ENCODE measurements around the gene KRTAP10-8.
"Not testable (repeated sequence)": the region's sequence is repeated elsewhere in the genome, so short reads cannot be mapped to it uniquely, and the experiment has no call there.

Gene KRTAP10-8

DNA sequence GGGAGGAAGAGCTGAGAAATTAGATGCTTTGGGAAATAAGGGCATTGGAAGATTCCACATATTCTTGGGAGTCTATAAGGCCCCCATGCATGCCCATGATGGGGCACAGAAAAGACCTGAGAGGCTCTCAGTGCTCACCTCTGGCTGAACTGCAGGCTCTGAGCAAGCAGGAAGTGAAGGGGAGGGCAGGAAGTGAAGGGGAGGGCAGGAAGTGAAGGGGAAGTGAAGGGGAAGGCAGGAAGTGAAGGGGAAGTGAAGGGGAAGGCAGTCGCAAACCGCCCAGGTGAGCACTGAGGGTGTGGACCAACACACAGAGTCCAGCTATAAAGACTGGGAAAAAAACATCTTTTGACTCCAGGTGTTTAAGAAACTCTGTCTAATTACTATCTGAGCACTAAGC lies 18.6 kb downstream of the KRTAP10-8 start:
- TF ChIP-seq, protein P1, sequence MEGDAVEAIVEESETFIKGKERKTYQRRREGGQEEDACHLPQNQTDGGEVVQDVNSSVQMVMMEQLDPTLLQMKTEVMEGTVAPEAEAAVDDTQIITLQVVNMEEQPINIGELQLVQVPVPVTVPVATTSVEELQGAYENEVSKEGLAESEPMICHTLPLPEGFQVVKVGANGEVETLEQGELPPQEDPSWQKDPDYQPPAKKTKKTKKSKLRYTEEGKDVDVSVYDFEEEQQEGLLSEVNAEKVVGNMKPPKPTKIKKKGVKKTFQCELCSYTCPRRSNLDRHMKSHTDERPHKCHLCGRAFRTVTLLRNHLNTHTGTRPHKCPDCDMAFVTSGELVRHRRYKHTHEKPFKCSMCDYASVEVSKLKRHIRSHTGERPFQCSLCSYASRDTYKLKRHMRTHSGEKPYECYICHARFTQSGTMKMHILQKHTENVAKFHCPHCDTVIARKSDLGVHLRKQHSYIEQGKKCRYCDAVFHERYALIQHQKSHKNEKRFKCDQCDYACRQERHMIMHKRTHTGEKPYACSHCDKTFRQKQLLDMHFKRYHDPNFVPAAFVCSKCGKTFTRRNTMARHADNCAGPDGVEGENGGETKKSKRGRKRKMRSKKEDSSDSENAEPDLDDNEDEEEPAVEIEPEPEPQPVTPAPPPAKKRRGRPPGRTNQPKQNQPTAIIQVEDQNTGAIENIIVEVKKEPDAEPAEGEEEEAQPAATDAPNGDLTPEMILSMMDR (IDR thresholded peaks at IDR 0.05; ENCODE audit: low read depth, low read length) = no peak
- H3K27me3 ChIP-seq = no peaks in the 10 kb centered on the region
- no peaks in the 10 kb centered on the region for H3K4me1 ChIP-seq
- H3K4me3 ChIP-seq (ENCODE audit: low read depth, low read length) = no peak overlapping the region
- DNase-seq = no peak
- no peaks in the 10 kb centered on the region for H3K36me3 ChIP-seq
- H3K9me3 ChIP-seq = no peaks in the 10 kb centered on the region; the same call in 1 of the 2 replicates

DNA sequence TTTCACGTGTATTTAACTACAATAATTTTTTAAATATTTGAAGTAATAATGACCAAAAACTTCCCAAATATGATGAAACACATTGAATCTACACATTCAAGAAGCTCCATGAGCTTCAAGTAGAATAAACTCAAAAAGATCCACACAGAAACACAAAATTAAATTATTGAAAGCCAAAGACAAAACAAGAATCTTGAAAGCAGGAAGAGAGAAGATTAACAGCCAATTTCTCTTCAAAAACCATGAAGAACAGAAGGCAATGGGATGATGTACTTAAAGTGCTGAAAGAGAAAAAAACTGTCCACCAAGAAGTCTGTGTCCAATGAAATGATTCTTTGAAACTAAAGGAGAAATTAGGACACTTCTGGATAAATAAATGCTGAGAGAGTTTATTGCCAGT lies 20.2 kb downstream of the KRTAP10-8 start:
- Histone ChIP-seq H3K4me3 (ENCODE audit: low read depth, low read length) (no peak overlapping the region), H3K9me3 (no peaks in the 10 kb centered on the region; the same call in 1 of the 2 replicates), H3K27me3 (no peaks in the 10 kb centered on the region), H3K4me1 (no peaks in the 10 kb centered on the region), H3K36me3 (no peaks in the 10 kb centered on the region)
- TF ChIP-seq, protein P1 (IDR thresholded peaks at IDR 0.05; ENCODE audit: low read depth, low read length) = no peak
- no peak for DNase-seq

DNA sequence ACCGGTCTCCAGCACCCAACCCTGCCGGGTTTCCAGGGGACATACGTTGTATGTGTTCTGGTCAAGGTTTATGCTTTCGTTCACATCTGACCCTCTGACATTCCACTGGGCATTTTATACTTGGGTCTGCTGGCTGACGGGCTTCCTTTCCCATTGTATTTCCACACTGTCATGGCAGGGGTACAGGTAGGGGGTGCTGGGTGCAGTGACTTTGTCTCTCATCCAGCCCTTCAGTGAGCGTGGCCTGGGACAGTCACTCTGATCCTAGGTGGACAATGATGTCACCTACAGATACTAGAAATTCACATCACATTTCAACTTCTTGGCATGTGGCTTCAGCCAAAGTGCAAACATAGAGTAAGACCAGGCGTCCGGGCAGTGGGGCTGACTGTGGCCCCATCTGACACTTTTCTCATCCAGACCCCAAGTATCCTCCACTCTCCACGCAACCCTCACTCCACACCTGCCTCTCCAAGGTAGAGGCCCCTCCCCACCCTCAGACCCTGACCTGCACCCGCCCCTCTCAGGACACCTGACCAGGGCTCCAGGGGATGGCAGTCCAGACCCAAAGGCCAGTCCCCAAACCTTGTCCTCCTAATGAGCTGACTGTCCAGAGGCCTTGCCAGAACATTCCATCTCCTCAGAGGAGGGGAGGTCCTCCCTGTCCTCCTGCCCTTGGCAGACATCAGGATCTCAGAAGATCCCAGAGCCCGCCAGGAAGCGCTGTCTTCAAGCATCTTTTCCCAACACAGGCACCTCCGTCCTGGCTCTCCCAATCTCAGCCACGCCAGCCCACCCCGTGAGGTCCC lies 24.5 kb downstream of the KRTAP10-8 start:
- H3K27me3 ChIP-seq = no peaks in the 10 kb centered on the region

DNA sequence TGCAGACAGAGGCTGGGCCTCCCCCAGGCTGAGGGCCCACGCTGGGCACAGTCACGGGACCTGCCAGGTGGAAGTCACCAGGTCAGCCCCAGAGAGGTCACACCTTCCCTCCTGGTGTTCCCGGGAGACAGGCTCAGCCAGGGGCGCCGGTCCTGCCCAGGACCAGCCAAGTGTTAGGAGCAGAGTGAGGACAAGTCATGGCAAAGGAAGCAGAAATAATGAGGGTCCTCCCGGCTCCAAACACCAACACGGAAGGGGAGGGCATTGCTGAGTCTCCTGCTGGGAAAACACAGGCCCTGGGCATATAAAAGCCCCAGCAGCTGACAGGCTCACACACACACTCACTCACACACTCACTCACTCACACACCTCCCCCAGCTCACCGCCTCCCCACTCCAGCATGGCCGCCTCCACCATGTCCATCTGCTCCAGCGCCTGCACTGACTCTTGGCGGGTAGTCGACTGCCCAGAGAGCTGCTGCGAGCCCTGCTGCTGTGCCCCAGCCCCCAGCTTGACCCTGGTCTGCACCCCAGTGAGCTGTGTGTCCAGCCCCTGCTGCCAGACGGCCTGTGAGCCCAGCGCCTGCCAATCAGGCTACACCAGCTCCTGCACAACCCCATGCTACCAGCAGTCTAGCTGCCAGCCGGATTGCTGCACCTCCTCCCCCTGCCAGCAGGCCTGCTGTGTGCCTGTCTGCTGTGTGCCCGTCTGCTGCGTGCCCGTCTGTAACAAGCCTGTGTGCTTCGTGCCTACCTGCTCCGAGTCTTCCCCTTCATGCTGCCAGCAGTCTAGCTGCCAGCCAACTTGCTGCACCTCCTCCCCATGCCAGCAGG lies 25.4 kb downstream of the KRTAP10-8 start, which contains the start of gene KRTAP10-10:
KRTAP10-10 (plus strand) TSS at position 339 of the 833 bp plus-strand sequence; CDS start at position 401, 62 bp downstream.
- H3K36me3 ChIP-seq = no peaks in the 10 kb centered on the region
- peaks cover 3% of the 10 kb centered on the region; the same call in 1 of the 2 replicates for H3K9me3 ChIP-seq
- H3K27me3 ChIP-seq = no peaks in the 10 kb centered on the region
- TF ChIP-seq, protein P1 (IDR thresholded peaks at IDR 0.05; ENCODE audit: low read depth, low read length) = no peak
- no peak within 1 kb of the TSS for H3K4me3 ChIP-seq (ENCODE audit: low read depth, low read length)
- H3K4me1 ChIP-seq = no peaks in the 10 kb centered on the region
- no peak for DNase-seq

More for the DNA sequence above, 24.5 kb downstream of the KRTAP10-8 start:
- no peak for DNase-seq
- TF ChIP-seq, protein P1 (IDR thresholded peaks at IDR 0.05; ENCODE audit: low read depth, low read length) = no peak
- Histone ChIP-seq H3K36me3 (no peaks in the 10 kb centered on the region), H3K4me1 (no peaks in the 10 kb centered on the region), H3K9me3 (peaks cover 3% of the 10 kb centered on the region), H3K4me3 (ENCODE audit: low read depth, low read length) (no peak overlapping the region)

DNA sequence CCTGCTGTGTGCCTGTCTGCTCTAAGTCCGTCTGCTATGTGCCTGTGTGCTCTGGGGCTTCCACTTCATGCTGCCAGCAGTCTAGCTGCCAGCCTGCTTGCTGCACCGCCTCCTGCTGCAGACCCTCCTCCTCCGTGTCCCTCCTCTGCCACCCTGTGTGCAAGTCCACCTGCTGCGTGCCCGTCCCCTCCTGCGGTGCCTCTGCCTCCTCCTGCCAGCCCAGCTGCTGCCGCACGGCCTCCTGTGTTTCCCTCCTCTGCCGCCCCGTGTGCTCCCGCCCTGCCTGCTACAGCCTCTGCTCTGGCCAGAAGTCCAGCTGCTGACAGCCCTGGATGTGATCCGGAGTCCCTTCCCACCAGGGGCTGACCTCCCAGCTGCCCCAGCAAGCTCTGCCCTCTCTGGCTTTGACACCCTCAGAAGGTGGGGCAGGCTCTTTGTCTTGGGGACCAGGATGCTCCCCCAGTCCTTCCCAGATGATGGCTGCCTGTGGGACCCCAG lies 26.0 kb downstream of the KRTAP10-8 start:
- not testable (repeated sequence) for H3K36me3 ChIP-seq

DNA sequence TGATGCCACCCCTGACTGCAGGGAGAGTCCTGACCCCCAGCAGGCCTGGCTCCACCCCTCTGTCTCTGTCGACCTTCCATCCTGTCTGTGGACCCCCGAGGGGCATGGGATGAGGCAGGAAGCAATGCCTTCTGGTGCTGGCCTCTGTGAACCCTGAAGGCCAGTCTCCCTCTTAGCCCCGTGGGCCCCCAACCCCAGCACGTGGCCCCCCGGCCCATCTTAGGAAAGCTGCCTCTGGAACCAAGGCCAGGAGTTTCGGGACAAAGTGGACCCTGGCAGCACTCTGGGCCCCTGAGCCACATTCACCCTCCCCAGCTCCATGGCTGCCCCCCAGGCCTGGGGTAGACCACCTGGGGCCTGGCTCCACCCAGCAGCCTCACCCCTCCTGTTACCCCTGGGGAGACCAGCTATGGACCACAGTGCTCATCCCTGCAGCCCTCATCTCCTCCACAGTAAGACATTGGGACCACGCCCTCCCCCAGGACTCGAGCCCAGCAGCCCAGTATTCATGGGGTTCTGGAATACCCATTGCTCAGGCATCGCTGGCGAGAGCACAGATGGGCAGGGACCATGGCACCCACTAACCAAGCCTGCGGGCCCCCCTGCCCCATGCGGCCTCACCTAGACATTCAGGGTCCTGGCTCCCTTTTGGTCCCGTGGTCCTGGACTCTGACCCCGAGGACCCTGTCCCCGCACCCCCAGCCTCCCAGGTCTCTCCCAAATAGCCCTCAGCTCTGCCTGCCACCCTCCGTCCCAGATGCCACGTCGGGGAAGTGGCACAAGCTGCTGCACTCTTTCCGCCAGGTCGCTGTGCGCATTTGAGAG lies 26.8 kb downstream of the KRTAP10-8 start:
- H3K36me3 ChIP-seq; H3K9me3 ChIP-seq; DNase-seq; H3K27me3 ChIP-seq; H3K4me1 ChIP-seq; H3K4me3 ChIP-seq (ENCODE audit: low read depth, low read length): not testable (repeated sequence)

More for the DNA sequence above, 26.0 kb downstream of the KRTAP10-8 start:
- not testable (repeated sequence) for H3K4me1 ChIP-seq; H3K9me3 ChIP-seq; H3K4me3 ChIP-seq (ENCODE audit: low read depth, low read length); H3K27me3 ChIP-seq; DNase-seq

Measured in BE2C (cell line).